CD4-positive, CD25-positive, alpha-beta regulatory T cell (primary cell): ENCODE data around the gene MRPL28. TPM values are rescaled to one million over a fixed set of nuclear protein-coding genes. Genes with fewer than 3 reads are reported as not detected.

Experiments used
- polyA plus RNA-seq, 4 donors: library from polyadenylated mRNA; unstranded; fragments of 300-500 nt; fragmentation: Illumina TruSeq; gene quantifications; one replicate each; pipeline ENCODE4 v1.2.3, GENCODE V29; 2021
- total RNA-seq: library from RNA; stranded (reverse); gene quantifications from one replicate; pipeline ENCODE4 v1.2.3, GENCODE V29; 2022

Gene MRPL28
- total and polyA plus RNA-seq, 5 donors from 2014 or later = 37.8 to 109 (median 72.1) TPM

Other genes with a start within 250 kb of the MRPL28 start
- gene NPRL3, start 231.9 kb downstream of the MRPL28 start, total RNA-seq = 23.1 TPM
- 1 to 10 TPM; 6.5 to 9.2 (median 8.2) TPM for gene NPRL3, start 231.9 kb downstream of the MRPL28 start, polyA plus RNA-seq
- not detected for gene HBZ, start 217.9 kb downstream of the MRPL28 start, total RNA-seq
- not detected for gene HBZ, start 217.9 kb downstream of the MRPL28 start, polyA plus RNA-seq
- gene HBM, start 204.6 kb downstream of the MRPL28 start, total RNA-seq = not detected
- not detected for gene HBM, start 204.6 kb downstream of the MRPL28 start, polyA plus RNA-seq
- gene HBA2, start 197.7 kb downstream of the MRPL28 start, total RNA-seq = 0.86 TPM
- gene HBA2, start 197.7 kb downstream of the MRPL28 start, polyA plus RNA-seq = 1 to 10 TPM in 1 of 4 donors, under 1 TPM in 2, not detected in 1; 0.41 to 1.2 (median 0.99) TPM
- not detected for gene HBA1, start 193.9 kb downstream of the MRPL28 start, total RNA-seq
- gene HBA1, start 193.9 kb downstream of the MRPL28 start, polyA plus RNA-seq = under 1 TPM in 1 of 4 donors, not detected in 3; 0.41 TPM
- gene HBQ1, start 190.1 kb downstream of the MRPL28 start, total RNA-seq = not detected
- gene HBQ1, start 190.1 kb downstream of the MRPL28 start, polyA plus RNA-seq = not detected
- gene LUC7L, start 141.1 kb downstream of the MRPL28 start, total RNA-seq = 152 TPM
- 10 to 100 TPM in 1 of 4 donors, 1 to 10 TPM in 3; 8.9 to 10.9 (median 9.8) TPM for gene LUC7L, start 141.1 kb downstream of the MRPL28 start, polyA plus RNA-seq
- 26.5 TPM for gene FAM234A, start 135.7 kb downstream of the MRPL28 start, total RNA-seq
- 10 to 100 TPM; 15.3 to 23.9 (median 21.7) TPM for gene FAM234A, start 135.7 kb downstream of the MRPL28 start, polyA plus RNA-seq
- gene RGS11, start 94.6 kb downstream of the MRPL28 start, total RNA-seq = not detected
- not detected for gene RGS11, start 94.6 kb downstream of the MRPL28 start, polyA plus RNA-seq
- gene ARHGDIG, start 89.9 kb downstream of the MRPL28 start, total RNA-seq = not detected
- gene ARHGDIG, start 89.9 kb downstream of the MRPL28 start, polyA plus RNA-seq = not detected
- not detected for gene PDIA2, start 87.4 kb downstream of the MRPL28 start, total RNA-seq
- gene PDIA2, start 87.4 kb downstream of the MRPL28 start, polyA plus RNA-seq = not detected
- 45.2 TPM for gene AXIN1, start 17.8 kb downstream of the MRPL28 start, total RNA-seq
- gene AXIN1, start 17.8 kb downstream of the MRPL28 start, polyA plus RNA-seq = 1 to 10 TPM; 1.1 to 2.9 (median 1.4) TPM
- gene PGAP6, start 11.4 kb upstream of the MRPL28 start, total RNA-seq = 71.4 TPM
- 10 to 100 TPM in 3 of 4 donors, 1 to 10 TPM in 1; 7.8 to 45.3 (median 32.2) TPM for gene PGAP6, start 11.4 kb upstream of the MRPL28 start, polyA plus RNA-seq
- 6.7 TPM for gene NME4, start 26.7 kb upstream of the MRPL28 start, total RNA-seq
- gene NME4, start 26.7 kb upstream of the MRPL28 start, polyA plus RNA-seq = 10 to 100 TPM; 16.2 to 29.8 (median 23.1) TPM
- gene DECR2, start 31.3 kb upstream of the MRPL28 start, total RNA-seq = 4.8 TPM
- 1 to 10 TPM; 2.2 to 4.5 (median 2.7) TPM for gene DECR2, start 31.3 kb upstream of the MRPL28 start, polyA plus RNA-seq
- 34.5 TPM for gene RAB11FIP3, start 55.1 kb upstream of the MRPL28 start, total RNA-seq
- gene RAB11FIP3, start 55.1 kb upstream of the MRPL28 start, polyA plus RNA-seq = 1 to 10 TPM; 1.0 to 2.8 (median 1.5) TPM
- 82.6 TPM for gene CAPN15, start 157.2 kb upstream of the MRPL28 start, total RNA-seq
- 1 to 10 TPM; 3.0 to 8.5 (median 5.2) TPM for gene CAPN15, start 157.2 kb upstream of the MRPL28 start, polyA plus RNA-seq
- not detected for gene PRR35, start 189.9 kb upstream of the MRPL28 start, total RNA-seq
- not detected for gene PRR35, start 189.9 kb upstream of the MRPL28 start, polyA plus RNA-seq
- 1.9 TPM for gene NHLRC4, start 196.5 kb upstream of the MRPL28 start, total RNA-seq
- 1 to 10 TPM; 3.7 to 5.6 (median 4.8) TPM for gene NHLRC4, start 196.5 kb upstream of the MRPL28 start, polyA plus RNA-seq
- 25.7 TPM for gene PIGQ, start 199.4 kb upstream of the MRPL28 start, total RNA-seq
- 10 to 100 TPM; 11.6 to 15.3 (median 12.9) TPM for gene PIGQ, start 199.4 kb upstream of the MRPL28 start, polyA plus RNA-seq
- gene RAB40C, start 219.5 kb upstream of the MRPL28 start, total RNA-seq = 12.1 TPM
- gene RAB40C, start 219.5 kb upstream of the MRPL28 start, polyA plus RNA-seq = 1 to 10 TPM; 6.8 to 9.6 (median 8.2) TPM